ENCODE results near the gene RDH16.
"Not testable (repeated sequence)": the region's sequence is repeated elsewhere in the genome, so short reads cannot be mapped to it uniquely, and the experiment has no call there.

RDH16 gene

DNA sequence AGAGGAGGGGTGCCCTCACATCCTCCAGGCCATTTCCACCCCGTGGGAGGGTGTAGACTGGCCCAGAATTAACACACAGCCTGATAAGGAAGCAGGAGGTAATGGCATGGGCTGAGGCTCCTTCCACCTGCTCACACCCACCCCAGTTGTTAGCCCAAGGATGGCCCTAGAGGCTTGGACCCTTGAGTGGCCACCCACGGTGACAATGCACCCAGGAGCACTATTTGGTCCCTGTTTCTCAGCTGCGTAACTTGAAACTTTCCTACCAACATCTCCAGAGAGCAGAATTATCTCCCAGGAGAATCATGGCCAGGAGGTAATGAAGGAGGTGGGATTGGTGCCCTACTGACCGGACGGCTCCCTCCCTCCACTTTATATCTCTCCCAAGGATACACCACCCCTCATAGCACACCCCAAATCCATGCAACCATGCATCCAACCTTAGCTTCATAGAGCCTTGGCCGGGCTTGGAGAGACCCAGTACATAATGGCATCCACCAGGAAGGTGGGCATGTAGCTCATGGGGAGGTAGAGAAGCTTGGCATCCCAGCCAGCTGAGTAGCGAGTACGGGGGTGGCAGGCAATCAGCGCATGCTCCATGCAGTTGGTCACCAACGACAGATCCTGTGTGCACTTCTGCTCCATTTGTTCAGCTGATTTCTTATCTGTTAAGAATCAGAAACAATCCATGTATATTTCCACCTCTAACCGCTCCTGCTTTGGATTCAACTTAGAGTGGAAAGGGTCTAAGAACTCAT lies 5.6 kb downstream of the RDH16 start:
- DNase-seq, result no peak

DNA sequence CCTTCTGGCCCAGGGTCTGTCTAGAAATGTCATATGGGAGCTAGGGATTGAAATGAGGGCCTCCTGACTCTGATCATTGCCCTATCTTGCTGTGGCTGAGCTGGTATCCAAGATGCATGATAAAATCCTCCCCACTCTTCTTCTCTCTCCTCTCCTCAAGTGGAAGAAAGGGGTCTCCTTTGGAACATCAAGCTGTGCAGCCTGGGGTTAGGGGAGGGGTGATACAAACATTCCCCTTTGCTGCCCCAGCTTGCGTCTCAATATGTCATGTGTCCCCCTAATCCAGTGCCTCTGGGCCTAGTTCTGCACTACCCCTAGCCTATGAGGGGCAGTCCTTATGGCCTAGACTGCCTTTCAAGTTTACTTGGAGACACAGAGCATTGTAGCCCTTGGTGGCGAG lies 8.5 kb downstream of the RDH16 start:
- DNase-seq, result no peak

DNA sequence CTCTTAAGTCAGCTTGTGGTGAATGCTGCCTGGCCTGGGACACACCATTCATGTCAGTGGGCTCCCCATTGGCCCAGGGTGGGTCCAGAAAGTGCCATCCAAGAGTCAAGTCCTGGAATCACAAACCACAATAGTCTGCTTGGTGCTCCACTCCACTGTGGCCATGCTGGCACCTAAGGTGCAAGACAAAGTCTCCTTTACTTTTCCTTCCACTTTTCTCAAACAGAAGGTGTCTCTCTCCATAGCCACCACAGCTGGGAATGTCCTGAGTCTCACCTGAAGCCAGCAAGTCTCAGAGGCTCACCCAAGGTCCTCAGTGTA lies 9.0 kb downstream of the RDH16 start:
- DNase-seq, result no peak

DNA sequence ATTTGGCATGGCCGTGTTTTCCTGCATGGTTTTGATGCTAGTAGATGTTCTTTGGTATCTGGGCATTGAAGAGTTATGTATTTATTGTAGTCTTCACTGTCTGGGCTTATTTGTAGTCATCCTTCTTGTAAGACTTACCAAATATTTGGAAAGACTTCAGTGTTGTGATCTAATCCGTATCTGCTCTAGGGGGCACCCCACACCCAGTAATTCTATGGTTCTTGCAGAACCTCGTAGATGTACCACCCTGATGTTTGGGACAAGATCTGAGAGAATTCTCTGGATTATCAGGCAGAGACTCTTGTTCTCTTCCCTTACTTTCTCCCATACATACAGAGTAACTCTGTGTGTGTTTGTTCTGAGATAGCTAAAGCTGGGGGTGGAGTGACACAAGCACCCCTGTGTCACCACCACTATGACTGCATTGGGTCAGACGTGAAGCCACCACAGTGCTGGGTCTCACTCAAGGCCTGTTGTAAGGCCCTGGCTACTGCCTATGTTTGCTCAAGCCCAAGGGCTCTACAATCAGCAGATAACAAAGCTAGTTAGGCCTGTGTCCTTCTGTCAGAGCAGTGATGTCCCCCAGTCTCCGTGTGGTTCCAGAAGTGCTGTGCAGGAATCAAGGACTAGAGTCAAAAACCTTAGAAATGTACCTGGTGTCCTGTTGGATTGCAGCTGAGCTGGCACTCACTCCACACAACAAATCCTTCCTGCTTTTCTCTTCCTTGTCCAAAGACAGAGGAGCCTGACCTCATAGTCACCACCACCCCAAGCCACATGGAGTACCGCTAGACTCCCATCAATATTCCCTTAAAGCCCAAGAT lies 9.6 kb downstream of the RDH16 start:
- DNase-seq, result no peak

DNA sequence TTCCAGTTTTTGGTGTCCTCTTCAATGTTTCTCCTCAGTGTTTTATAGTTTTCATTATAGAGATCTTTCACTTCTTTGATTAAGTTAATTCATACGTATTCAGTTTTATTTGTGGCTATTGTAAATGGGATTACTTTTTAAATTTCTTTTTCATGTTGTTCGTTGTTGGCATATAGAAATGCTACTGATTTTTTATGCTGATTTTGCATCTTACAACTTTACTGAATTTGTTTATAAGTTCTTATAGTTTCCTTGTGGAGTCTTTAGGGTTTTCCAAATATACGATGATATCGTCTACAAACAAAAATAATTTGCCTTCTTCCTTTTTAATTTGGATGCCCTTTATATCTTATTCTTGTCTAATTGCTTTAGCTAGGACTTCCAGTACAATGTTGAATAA lies 13.5 kb downstream of the RDH16 start:
- no peak for DNase-seq

DNA sequence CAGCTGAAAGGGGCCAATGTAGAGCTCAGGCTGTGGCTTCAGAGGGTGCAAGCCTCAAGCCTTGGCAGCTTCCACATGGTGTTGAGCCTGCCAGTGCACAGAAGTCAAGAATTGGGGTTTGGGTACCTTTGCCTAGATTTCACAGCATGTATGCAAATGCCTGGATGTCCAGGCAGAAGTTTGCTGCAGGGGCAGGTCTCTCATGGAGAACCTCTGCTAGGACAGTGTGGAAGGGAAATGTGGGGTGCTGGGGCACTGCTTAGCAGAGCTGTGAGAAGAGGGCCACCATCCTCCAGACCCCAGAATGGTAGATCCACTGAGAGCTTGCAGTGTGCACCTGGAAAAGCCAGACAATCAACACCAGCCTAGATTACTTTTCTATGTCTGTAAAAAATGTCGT lies 14.0 kb downstream of the RDH16 start:
- DNase-seq, result not testable (repeated sequence)

DNA sequence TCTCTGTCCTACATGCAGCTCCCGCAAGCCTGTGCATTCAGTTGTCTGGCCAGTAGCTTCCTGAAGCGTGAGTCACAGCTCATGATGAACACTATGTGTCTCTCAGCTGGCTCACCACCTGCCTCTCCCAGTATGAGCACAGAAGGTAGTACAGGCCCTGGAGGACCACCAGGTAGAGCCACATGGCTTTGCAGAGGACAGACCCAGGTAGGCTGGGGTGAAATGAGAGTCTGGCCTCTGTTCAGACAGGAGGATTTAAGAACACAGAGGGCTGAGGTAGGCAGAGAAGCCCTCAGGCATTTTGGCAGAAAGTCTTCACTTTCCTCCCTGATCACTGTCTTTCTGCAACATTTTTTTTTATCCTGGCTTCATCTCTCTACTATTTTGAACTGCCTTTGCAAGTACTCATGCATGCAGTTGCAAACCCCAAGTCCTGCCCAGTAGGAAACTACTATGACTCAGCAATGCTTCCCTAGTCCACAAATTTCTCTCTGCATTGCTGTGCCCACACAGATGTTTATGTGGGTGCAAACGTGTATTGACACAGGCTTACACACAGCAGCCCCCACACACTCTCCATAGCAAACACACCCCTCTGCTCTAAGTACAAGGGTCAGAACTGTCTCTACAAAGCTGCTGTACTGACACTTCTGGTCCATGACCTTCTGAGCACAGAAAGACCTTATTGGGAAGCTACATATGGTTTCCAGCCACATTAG lies 15.9 kb downstream of the RDH16 start:
- DNase-seq, result no peak

DNA sequence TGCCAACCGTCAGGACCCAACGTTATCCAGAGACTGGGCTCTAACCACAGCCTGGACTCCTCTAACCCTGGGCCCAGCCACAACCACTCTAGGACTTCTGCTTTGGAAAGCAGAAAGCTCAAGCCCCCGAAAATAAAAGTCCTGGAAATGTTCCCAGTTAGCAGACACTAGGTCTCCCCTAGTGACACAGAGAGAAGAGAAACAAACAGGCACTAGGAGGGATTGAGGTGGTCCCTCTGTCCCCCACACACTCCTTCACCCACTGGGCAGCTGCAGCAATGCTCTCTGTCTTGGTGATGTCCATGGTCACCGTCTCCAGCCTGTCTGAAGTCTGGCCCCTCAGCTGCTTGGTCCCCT lies 16.5 kb downstream of the RDH16 start:
- DNase-seq, result not testable (repeated sequence)

DNA sequence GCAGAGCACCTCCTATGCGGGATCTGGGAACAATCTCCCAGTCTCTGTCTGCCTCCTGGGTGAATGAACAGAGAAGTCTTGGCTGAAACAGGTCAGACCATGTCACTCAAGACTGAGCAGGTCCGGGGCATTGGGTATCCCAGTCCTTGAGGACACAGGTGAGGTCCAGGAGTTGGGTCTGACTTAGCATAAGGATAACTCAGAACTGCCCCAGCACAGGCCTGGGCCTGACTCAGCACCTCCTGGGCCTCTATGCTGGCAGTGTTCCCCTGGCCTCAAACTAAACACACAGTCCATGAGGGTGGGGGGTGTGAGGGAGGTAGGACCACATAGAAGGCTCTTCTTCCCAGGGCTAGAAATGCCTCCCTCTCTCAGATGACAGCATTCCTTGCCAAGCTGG lies 21.7 kb downstream of the RDH16 start:
- DNase-seq, result no peak

DNA sequence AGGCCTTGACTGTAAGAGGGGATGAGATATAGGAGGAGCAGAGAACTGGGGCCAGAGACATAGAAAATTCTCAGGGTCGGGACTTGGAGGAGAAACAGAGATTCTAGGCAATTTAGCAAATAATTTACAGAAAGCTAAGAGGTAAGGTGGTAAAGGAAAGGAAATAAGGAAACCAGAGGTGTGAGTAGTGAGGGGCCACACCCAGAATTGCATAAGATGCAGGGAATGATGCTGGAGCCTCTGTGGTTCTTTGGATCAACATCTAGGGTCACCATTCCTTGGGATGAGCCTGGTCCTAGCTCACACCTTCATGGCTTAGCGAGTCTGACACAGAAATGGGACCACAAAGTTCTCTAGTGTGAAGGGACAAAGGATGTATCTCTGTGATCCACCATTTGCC lies 22.3 kb downstream of the RDH16 start:
- DNase-seq, result no peak

DNA sequence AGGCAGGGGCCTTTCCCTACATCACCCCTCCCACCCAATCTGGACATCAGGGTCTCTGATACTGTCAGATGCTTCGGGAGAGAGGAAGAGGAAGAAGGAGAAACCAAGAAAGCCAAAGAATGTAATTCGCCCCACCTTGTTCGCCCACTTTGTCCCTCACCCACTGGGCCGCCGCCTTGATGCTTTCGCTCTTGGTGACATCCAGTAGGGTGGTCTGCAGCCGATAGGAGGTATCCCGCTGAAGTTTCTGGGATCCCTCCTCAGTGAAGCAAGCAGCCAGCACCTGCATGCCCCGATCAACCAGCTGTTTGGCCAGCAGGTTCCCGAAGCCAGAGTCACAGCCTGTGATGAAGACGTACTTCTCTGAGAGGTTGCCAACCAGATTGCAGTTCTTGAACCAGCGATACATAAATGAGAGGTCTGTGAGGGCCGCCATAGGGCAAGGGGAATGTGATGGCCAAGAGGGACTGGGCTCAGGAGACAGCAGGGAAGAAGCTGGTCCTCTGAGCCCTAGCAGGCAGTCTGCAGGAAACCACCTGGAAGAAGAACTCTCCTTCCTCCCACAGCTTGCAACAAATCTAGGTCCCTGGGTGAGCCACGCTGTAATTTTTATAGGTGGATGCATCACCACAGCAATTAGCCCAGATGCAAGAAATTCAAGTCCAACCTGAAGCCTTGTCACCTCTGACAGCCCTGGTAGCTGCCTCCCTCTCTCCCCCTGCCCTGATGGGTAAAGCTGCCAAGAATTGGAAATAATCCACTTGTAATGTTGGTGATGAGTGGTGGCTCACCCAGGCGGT lies 23.4 kb downstream of the RDH16 start, which contains the start of gene SDR9C7:
TSS of gene SDR9C7 (minus strand) at position 583 of the 800 bp plus-strand sequence. CDS start at position 436, 147 bp downstream.
- no peak for DNase-seq

DNA sequence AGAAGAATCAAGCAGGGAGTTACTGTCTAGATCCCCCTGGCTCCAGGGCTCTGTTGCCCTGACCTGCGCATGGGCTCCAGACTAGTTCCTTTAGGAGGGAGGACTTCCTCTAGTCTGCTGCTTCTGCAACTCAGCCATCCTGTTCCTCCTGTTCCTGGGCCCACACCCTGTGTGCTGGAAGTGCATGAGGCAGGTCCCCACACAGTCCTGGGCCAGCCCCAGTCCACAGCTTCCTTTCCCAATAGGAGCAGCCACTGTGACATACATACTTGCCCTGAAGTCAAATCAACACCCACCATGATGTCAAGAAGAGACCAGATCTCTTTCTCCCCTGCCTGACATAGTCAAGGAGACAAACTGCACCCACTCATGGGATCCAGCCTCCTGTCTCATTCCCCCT lies 24.5 kb downstream of the RDH16 start:
- DNase-seq, result no peak

DNA sequence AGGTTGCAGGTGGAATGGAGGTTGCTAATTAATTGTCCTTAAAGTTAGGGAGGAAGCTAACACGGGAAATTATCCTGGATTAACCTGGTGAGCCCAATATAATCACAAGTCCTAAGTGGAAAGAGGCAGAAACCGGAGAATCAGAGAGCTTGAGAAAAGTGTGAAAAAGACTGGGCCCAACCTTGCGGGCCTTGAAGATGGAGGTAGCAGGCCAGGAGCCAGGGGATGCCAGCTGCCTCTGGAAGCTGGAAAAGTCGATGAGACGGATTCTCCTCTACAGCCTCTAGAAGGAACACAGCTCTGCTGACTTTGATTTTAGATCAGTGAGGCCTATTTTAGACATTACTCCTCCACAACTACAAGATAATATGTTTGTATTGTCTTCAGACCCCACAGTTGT lies 25.3 kb downstream of the RDH16 start:
- no peak for DNase-seq

DNA sequence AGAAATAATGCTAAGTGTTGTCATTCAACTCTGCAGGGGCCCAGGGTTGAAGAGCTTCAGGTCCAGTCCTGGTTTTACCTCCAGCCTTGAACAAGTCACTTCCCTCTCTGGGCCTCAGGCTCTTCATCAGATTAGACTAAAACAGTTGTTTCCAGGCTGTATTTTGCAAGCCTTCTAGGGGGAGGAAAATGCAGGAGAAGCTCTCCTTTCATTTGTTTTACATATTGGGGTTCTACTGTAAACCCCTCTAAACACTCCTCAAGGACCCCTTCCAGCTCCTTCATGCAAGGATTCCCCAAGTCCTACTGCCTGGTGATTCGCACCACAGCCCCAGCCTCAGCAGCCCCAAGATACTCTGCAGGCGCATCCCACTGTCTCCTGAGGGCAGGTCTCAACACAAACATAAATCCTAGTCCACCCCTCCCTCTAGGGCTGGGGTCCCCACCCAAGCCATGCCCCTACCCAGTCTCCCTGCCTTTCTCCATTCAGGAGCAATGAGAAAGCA lies 25.9 kb downstream of the RDH16 start:
- no peak for DNase-seq

DNA sequence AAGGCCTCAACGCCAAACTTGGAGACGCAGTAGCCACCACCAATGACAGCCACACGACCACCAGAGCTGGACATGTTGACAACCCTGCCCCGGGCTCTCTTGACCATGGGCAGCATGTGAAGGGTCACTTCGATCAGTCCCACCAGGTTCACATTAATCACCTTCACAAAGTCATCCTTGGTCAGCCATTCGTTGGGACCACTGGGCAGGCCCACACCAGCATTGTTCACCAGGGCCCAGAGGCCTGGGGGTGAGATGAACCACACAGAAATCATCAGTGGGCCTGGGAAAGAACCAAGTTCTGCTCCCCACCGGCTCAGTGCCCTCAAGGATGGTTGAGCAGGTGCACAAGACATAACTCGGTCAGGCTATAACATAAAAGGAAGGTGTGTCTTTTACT lies 27.2 kb downstream of the RDH16 start:
- DNase-seq, result no peak

DNA sequence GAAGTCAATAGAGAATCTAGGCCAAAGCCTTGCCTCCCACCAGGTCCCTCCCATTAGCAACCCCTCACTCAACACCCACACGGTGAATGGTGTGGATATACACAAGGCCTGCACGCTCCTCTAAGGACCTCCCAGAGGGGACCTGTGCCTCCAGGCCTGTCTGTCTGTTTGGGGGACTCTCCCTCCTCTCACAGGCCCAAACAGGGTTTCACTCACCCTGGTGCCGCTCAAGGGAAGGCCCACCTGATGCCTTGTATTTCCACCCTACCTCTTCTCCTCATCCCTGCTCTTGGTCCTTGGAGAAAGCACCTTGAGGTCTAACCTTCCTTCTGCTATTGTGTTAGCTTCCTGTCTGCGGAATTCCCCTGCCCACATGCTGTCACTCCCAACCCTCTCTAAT lies 27.6 kb downstream of the RDH16 start:
- no peak for DNase-seq

DNA sequence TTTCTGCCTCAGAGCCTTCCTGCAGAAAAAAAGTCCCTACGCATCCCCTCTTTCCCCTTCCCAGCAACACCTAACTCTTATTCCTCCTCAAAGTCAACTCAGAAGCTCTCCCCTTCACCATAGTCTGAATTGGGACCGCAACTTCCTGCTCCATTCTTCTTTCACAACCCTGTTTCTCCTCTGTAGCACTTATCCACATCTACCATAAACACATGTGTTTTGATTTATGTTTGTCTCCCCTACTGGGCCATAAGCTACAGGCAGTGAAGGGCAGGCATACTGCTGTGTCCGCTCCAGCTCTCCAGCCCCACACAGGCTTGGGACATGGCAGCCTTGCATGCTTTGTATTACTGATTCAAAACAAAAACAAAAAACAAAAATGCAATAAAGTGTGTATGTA lies 29.1 kb downstream of the RDH16 start:
- no peak for DNase-seq

DNA sequence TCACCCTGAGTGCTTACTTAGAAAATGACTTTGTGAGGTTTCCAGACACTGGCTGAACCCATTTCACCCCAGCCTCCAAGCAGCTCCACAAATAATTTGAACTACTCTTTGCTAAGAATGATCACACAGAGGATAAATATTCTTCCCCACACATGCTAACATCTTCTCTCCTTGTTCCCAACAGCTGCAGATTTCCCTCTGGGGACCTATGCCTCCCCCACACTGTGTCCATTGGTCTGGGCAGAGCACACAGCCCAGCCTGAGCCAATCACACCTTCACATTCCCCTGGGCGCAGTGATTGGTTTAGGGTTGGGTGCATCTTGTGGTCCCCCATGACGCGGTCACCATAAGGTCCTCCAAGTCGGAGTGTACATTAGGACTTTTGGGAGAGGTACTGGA lies 30.1 kb downstream of the RDH16 start:
- no peak for DNase-seq

DNA sequence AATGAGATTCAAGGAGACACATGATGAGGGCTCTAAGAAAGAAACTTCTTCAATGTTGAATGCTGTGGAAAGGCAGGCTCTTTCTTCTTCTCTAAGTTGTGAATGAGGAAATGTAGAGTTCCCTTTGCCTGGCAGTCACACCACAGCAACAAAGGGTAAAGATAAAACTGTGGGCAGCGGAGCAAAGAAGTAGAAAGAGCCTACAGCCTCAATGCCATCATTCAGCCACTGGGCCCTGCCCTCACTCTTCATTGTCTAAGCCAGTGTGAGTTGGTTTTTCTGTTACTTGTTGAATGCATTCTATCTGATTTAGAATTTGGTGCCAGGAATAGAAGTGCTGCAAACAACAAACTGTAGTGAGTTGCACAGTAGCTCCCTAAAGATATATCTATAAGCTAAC lies 35.4 kb downstream of the RDH16 start:
- no peak for DNase-seq

DNA sequence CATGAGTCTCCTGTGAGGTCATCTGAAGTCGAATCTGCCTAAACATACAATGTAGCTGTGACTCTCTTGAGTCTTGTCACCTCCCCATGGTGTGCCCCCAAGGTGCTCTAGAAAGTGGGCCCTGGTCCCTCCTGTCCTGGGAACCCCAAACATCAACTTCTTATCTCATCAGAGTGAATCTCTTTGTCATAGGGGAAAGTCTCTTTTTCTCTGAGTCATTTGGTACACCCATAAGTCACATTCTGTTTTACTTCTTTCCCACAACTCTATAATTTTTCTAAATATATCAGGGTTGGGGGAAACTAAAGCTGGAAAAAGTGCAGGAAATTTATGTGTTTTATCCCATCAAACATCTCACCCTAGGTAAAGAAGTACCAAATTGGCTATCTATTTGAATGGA lies 36.1 kb downstream of the RDH16 start:
- DNase-seq, result no peak

DNA sequence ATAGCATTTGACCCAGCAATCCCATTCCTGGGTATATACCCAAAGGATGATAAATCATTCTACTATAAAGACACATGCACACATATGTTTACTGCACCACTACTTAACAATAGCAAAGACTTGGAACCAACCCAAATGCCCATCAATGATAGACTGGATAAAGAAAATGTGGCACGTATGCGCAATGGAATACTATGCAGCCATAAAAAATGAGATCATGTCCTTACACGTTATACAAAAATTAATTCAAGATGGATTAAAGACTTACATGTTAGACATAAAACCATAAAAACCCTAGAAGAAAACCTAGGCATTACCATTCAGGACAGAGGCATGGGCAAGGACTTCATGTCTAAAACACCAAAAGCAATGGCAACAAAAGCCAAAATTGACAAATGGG lies 39.3 kb downstream of the RDH16 start:
- DNase-seq, result not testable (repeated sequence)

DNA sequence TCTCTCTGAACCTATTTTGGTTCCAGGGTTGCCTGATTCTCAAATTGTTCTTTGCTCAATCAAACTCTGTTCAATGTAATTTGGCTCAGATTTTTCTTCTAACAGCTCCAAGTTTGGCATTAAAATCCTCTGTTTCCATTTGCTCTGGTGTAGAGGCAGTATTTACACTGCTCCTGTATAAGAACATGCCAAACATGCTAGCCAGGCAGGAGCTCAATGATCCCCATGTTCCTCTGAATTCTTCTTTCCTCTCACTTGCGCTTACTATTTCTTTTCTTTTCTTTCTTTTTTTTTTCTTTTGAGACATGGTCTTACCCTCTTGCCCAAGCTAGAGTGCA lies 40.4 kb downstream of the RDH16 start:
- DNase-seq, result no peak

Measured in NCI-H1436 treated with DMSO at 0.1 percent for 48 hours (cell line).